Mesodermal cell (in vitro differentiated cells): Measurements from ENCODE around the gene PAPPA.
A peak's percentile ranks its signal among the peaks of the same experiment; 100 is the strongest.

Source experiments
- H3K27ac ChIP-seq: 2 replicates; pipeline ENCODE4 v1.7.0; 2013; ENCODE audit warnings: mild to moderate bottlenecking, low read depth, low read length, moderate library complexity; ENCODE audit not compliant: severe bottlenecking
- H3K36me3 ChIP-seq: 2 replicates; pipeline ENCODE4 v1.7.1; 2013; ENCODE audit warnings: mild to moderate bottlenecking, low read length, moderate library complexity; ENCODE audit not compliant: control insufficient read depth, insufficient read depth
- H3K4me1 ChIP-seq: one replicate; pipeline ENCODE4 v1.7.1; 2013; ENCODE audit warnings: mild to moderate bottlenecking, low read length; ENCODE audit not compliant: insufficient read depth, control insufficient read depth, poor library complexity, severe bottlenecking
- H3K4me3 ChIP-seq: 2 replicates; pipeline ENCODE4 v1.7.0; 2013; ENCODE audit warnings: low read length, control low read depth, mild to moderate bottlenecking; ENCODE audit not compliant: insufficient read depth, poor library complexity, severe bottlenecking; ENCODE audit errors: extremely low read depth
- H3K9me3 ChIP-seq: 2 replicates; pipeline ENCODE4 v1.7.1; 2013; ENCODE audit warnings: mild to moderate bottlenecking, low read length, moderate library complexity; ENCODE audit not compliant: control insufficient read depth
- WGBS, 2 experiments: methylation state at CpG; one replicate each; pipeline ENCODE4 v1.1.5; 2013; ENCODE audit warnings: missing lambda C conversion rate in 2 of 2; ENCODE audit not compliant: insufficient coverage in 2 of 2; 5-methylcytosine and 5-hydroxymethylcytosine counted together

Gene PAPPA

GRCh38 chr9:116152941-116153764, 438 bp upstream of the PAPPA start:
- peak overlapping the region; percentile 65 for H3K4me3 ChIP-seq
- peak overlapping the region; percentile 12 for H3K27ac ChIP-seq
- no peaks in the 10 kb centered on the region for H3K9me3 ChIP-seq
- peaks cover 31% of the 10 kb centered on the region for H3K4me1 ChIP-seq
- 19 to 39% methylated on average over 2 to 4 of the region's 9 CpGs for WGBS, 2 experiments
- peaks cover 4% of the 10 kb centered on the region for H3K36me3 ChIP-seq

DNA sequence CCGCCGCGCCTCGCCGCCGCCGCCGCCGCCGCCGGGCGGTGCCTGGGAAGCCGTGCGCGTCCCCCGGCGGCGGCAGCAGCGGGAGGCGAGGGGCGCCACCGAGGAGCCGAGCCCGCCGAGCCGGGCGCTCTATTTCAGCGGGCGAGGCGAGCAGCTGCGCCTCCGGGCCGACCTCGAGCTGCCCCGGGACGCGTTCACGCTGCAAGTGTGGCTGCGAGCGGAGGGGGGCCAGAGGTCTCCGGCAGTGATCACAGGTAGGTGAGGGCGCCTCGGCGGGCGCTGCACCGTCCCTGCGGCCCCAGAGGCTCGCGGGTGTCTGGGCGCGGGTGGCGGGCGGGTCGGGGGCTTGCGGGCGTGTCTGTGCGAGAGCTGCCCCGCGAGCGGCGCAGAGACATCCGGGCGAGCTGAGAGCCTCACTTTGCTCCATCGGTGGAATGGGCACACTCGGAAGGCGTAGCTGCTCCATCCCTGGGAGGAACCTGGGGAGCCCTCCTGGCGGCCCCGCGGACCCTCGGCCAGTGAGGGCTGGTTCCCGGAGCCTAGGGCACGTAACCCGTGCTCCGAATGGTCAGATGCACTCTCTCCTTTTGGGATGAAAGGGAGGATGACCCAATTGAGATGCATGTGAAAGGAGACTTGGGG, 864 bp downstream of the PAPPA start:
- H3K9me3 ChIP-seq, result no peaks in the 10 kb centered on the region
- no peak overlapping the region for H3K27ac ChIP-seq
- peaks cover 32% of the 10 kb centered on the region for H3K4me1 ChIP-seq
- 0% methylated on average over 53 to 71 of the region's 74 CpGs for WGBS, 2 experiments
- H3K4me3 ChIP-seq, result peak overlapping the region; percentile 76
- H3K36me3 ChIP-seq, result peaks cover 17% of the 10 kb centered on the region

DNA sequence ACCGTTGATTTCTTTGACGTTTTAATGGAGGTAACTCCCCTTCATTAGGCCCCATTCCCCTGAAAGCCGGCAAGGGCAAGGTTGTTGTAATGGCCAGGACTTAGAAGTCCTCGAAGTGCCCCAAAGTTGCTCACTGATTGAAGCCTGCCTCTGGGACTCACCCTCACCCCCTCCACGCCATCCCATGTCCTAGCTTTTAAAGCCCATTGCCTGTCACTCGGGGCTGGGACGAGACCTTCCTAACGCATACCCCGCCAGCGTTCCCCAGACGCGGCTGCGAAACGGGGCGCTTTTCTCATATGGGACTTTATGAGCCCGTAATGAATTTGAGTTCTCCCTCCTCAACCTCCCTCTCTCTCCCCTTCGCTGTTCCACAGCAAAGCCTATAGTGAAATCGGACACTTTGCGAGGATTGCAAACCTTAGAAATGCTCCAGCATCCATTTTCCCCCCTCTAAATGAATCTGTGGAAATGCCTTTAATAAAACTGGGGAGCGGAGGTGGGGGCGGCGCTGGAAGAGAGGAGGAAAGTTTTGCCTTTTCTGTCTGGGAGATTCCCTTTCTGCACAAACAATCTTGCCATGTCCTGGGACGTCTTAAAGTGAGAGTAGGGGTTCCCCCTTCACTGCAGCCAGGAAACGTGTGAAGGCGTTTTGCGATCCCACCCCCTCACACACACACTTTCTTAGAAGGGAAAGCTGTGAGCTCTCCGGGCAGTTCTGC, 1.5 kb downstream of the PAPPA start:
- Histone ChIP-seq H3K9me3 (no peaks in the 10 kb centered on the region), H3K4me3 (peak overlapping the region; percentile 76), H3K27ac (peak overlapping the region; percentile 58), H3K36me3 (peaks cover 24% of the 10 kb centered on the region), H3K4me1 (peaks cover 28% of the 10 kb centered on the region)
- 0% methylated on average over 16 to 20 of the region's 27 CpGs for WGBS, 2 experiments

DNA sequence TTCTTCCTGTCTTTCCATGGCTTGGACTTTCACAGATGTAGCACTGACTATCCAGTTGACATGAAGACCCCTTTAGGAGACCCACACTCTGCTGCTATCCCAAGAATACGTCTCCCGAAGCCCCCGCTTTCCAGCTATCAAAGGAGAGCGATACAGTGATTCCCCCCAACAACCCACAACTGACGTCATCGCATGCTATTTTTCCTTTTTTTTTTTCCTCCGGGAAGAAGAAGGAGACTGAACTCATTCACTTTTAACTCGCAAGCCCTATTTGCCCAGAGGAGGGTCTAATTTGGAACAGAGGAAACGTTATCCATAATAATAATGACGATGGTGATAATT, 2.1 kb downstream of the PAPPA start:
- no peaks in the 10 kb centered on the region for H3K9me3 ChIP-seq
- 0 to 4% methylated on average over 5 of the region's 10 CpGs for WGBS, 2 experiments
- H3K36me3 ChIP-seq, result peaks cover 24% of the 10 kb centered on the region
- peaks cover 28% of the 10 kb centered on the region for H3K4me1 ChIP-seq
- peak overlapping the region; percentile 76 for H3K4me3 ChIP-seq
- H3K27ac ChIP-seq, result no peak overlapping the region

- H3K4me1 ChIP-seq, result peaks cover 24% of the 10 kb centered on the region
- peak overlapping the region; percentile 76 for H3K4me3 ChIP-seq
- H3K9me3 ChIP-seq, result no peaks in the 10 kb centered on the region
- peaks cover 24% of the 10 kb centered on the region for H3K36me3 ChIP-seq
- WGBS, 2 experiments, result 0 to 3% methylated on average over 18 to 22 of the region's 24 CpGs
- H3K27ac ChIP-seq, result peak overlapping the region; percentile 67
Measured at GRCh38 chr9:116156621-116157314, 3.2 kb downstream of the PAPPA start.

DNA sequence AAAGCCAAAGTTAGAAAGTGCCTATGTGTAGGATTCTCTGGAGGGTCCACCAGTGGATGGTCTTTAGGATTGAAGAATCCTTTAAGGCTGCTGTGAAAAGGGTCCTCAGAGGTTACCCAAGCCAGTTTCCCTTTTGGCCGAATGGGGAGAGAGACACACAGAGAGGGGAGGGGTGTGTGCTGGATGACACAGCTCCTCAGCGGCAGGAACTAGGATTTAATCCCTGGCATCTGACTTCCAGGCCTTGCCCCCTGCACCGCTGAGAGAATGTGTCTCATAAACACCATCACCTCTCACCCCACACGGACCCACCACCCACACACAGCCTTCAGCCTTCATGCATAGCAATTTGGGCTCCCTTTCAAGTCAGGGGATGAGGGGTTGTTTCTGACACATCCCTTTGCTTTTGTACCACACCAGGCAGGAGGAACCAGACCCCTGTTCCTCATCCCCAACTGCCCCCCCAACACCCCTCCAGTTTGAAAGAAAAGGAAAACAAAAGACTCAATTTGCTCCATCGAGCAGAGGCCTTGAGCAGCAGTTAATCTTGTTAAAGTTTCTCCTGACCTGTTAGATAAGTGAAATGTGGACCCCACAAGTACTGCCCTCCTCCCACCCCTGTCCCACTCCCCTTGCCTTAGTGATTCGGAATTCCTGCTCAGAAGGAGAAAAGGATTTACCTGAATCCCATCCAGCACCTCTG, 4.0 kb downstream of the PAPPA start:
- Histone ChIP-seq H3K4me1 (peaks cover 17% of the 10 kb centered on the region), H3K9me3 (no peaks in the 10 kb centered on the region), H3K4me3 (peak overlapping the region; percentile 76), H3K36me3 (peaks cover 24% of the 10 kb centered on the region), H3K27ac (peak overlapping the region; percentile 67)
- WGBS, 2 experiments, result 0 to 6% methylated on average over 3 of the region's 6 CpGs

DNA sequence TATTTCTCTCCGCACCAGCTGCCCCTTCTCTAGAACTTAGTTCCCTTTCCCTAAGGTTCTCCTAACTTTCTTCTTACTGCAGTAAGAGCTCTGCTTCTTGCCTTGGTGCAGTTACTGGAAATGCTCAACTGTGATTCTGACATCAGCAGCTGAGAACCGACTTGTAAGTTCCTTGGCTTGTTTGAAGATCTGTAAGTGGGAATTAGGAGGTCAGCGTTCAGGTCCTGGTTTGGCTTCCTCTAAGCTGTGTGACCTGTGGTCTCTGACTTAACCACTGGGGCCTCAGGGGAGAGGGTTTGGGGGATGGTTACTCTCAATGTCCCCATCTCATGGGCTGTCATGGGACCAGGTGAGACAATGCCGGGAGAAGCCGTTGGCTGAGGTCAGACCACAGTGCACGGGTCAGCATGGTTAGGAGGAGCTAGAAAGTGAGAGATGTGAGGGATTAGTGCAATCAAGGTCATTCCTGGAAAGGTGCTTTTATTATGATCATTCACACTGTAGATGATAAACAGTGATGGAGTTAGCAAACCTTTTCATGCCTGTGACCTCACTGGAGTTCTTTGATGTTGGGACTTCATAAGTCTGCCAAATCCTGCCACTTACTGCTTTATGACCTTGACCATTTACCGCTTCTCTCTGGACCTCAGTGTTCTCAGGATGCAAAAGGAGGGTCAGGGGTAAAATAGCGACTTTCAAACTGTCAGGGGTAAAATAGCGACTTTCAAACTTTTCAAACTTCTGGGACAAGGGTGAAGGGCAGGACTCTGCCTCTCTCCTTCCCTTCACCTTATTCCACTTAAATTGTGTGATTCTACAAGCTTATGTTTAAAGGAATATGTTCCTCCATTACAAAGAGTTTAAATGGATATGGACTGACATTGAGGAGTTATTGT, 7.3 kb downstream of the PAPPA start:
- H3K4me1 ChIP-seq, result peaks cover 12% of the 10 kb centered on the region
- no peak overlapping the region for H3K4me3 ChIP-seq
- 84 to 88% methylated on average over 3 to 4 of the region's 9 CpGs for WGBS, 2 experiments
- peaks cover 28% of the 10 kb centered on the region for H3K36me3 ChIP-seq
- no peaks in the 10 kb centered on the region for H3K9me3 ChIP-seq
- no peak overlapping the region for H3K27ac ChIP-seq

DNA sequence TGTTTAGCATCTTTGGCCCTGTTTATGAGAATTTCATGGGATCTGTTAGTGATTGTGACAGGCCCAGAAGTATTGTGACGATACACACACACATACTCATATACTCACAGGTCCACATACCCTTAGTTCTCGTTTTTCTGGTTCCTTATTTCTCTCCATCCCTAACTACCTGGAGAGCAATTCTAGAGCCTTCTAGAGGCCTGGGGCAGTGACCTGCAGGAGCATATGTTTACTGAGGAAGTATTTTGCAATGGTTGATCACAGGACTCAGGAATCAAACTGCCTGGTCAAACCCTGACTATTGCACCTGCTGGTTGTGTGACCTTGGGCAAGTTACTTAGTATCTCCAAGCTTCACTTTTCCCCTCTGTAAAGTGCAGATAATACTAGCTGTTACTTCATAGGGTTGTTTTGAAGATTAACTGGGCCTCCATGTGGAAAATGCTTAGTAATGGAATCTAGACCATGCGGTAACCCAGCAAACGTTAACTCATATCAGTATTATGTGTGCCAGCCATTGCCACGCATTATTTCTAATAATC, 8.7 kb downstream of the PAPPA start:
- Histone ChIP-seq H3K4me1 (peaks cover 12% of the 10 kb centered on the region), H3K27ac (no peak overlapping the region), H3K9me3 (no peaks in the 10 kb centered on the region), H3K4me3 (no peak overlapping the region), H3K36me3 (peaks cover 28% of the 10 kb centered on the region)
- WGBS, 2 experiments, result 75 to 100% methylated on average over 2 to 3 of the region's 5 CpGs

- H3K27ac ChIP-seq, result no peak overlapping the region
- peaks cover 25% of the 10 kb centered on the region for H3K36me3 ChIP-seq
- peaks cover 4% of the 10 kb centered on the region for H3K4me1 ChIP-seq
- no peak overlapping the region for H3K4me3 ChIP-seq
- H3K9me3 ChIP-seq, result no peaks in the 10 kb centered on the region
- WGBS, 2 experiments, result 88 to 100% methylated on average over 1 of the region's 2 CpGs
Measured at GRCh38 chr9:116163293-116164055, 9.9 kb downstream of the PAPPA start.
